ENCODE results near the gene FTSJ3. TPM values are rescaled to one million over a fixed set of nuclear protein-coding genes. Genes with fewer than 3 reads are reported as not detected.
A peak's percentile ranks its signal among the peaks of the same experiment; 100 is the strongest.

Gene FTSJ3
- total RNA-seq, 1 donor from 2014 or later, result 18.2 TPM

- H3K27me3 ChIP-seq, result no peaks in the 10 kb centered on the region
- intact Hi-C loops (cut with DNase I), result loop anchor here (1.0 kb wide), 2 partner anchors 15 to 69 kb away; partner anchors contain the start of genes CCDC47, FTSJ3 and PSMC5
- peaks cover 28 to 45% of the 10 kb centered on the region in 2 donors for H3K4me1 ChIP-seq
- H3K27ac ChIP-seq, result peak within 1 kb of the TSS; percentile 89 to 97
- no peaks in the 10 kb centered on the region for H3K9me3 ChIP-seq
- H3K4me3 ChIP-seq, result peak within 1 kb of the TSS; percentile 83 to 98
- DNase-seq (ENCODE audit: low spot score in 2 of 2), result peak; percentile 92 to 99
- TF ChIP-seq CTCF (IDR thresholded peaks at IDR 0.05), result peak in 1 of 3 experiments; percentile 9
- no peaks in the 10 kb centered on the region for H3K36me3 ChIP-seq
These were observed 15.3 kb upstream of the FTSJ3 start, which contains the start of gene SMARCD2 for GRCh38 chr17:63842540-63843386. Gene SMARCD2 (minus strand): TSS chr17:63842685. CDS start chr17:63842674, 11 bp downstream.

GRCh38 chr17:63842173-63842539 lies 14.7 kb upstream of the FTSJ3 start:
- Histone ChIP-seq H3K4me1 (peaks cover 34 to 51% of the 10 kb centered on the region in 2 donors), H3K27me3 (no peaks in the 10 kb centered on the region), H3K4me3 (peak overlapping the region; percentile 83 to 98), H3K36me3 (peaks cover 3 to 4% of the 10 kb centered on the region in 2 donors), H3K27ac (peak overlapping the region; percentile 89 to 97), H3K9me3 (no peaks in the 10 kb centered on the region)
- peak in 1 of 2 donors; percentile 77 for DNase-seq (ENCODE audit: low spot score in 2 of 2)
- no peak for TF ChIP-seq CTCF (IDR thresholded peaks at IDR 0.05)
- intact Hi-C loops (cut with DNase I), result loop anchor here (1.0 kb wide), 1 partner anchor 69 kb away; the partner anchor contains the start of gene CCDC47

GRCh38 chr17:63841350-63842172 lies 14.1 kb upstream of the FTSJ3 start:
- H3K36me3 ChIP-seq, result peaks cover 9% of the 10 kb centered on the region in 2 donors
- peaks cover 34 to 52% of the 10 kb centered on the region in 2 donors for H3K4me1 ChIP-seq

GRCh38 chr17:63840591-63841349 lies 13.3 kb upstream of the FTSJ3 start:
- Histone ChIP-seq H3K4me3 (peak overlapping the region; percentile 83 to 98), H3K9me3 (no peaks in the 10 kb centered on the region), H3K4me1 (peaks cover 34 to 52% of the 10 kb centered on the region in 2 donors), H3K27ac (peak overlapping the region; percentile 89 to 97), H3K27me3 (no peaks in the 10 kb centered on the region), H3K36me3 (peaks cover 13 to 16% of the 10 kb centered on the region in 2 donors)
- no peak for TF ChIP-seq CTCF (IDR thresholded peaks at IDR 0.05)
- intact Hi-C loops (cut with DNase I), result no loop called here
- DNase-seq (ENCODE audit: low spot score in 2 of 2), result no peak

More at GRCh38 chr17:63841350-63842172, 14.1 kb upstream of the FTSJ3 start:
- no peak for TF ChIP-seq CTCF (IDR thresholded peaks at IDR 0.05)
- DNase-seq (ENCODE audit: low spot score in 2 of 2), result peak in 1 of 2 donors; percentile 81
- H3K4me3 ChIP-seq, result peak overlapping the region; percentile 83 to 98
- no peaks in the 10 kb centered on the region for H3K27me3 ChIP-seq
- intact Hi-C loops (cut with DNase I), result loop anchor here (1.0 kb wide), 1 partner anchor 68 kb away; the partner anchor contains the start of gene CCDC47
- no peaks in the 10 kb centered on the region for H3K9me3 ChIP-seq
- peak overlapping the region; percentile 89 to 97 for H3K27ac ChIP-seq
